K562 (cell line): ENCODE results near the gene MAGI1. TPM values are rescaled to one million over a fixed set of nuclear protein-coding genes. Genes with fewer than 3 reads are reported as not detected.

Experiments used
- ATAC-seq: fragments of 200-7000 bp; cut with Tn5 transposase; 3 replicates; pipeline ENCODE4 v1.9.1; 2020; ENCODE audit warnings: moderate library complexity
- BruUV-seq: library from RNA; stranded (reverse); fragments of 400-500 nt; replicated peaks from 2 replicates; lab custom pipeline; 2021; lab: Mats Ljungman, UMichigan
- CTCF ChIA-PET: fragments of 300-600 bp; formaldehyde crosslinking; extraction: SDS; loops from one replicate; lab custom pipeline; 2021; ENCODE audit warnings: low intra/inter-chr PET ratio; lab: Yijun Ruan, JAX
- POLR2A ChIA-PET: fragments of 300-600, 350-650 bp; sonication (Branson Sonifier 250); formaldehyde crosslinking; extraction: SDS; loops from one replicate; lab custom pipeline; 2021; ENCODE audit warnings: antibody characterized with exemption, inconsistent platforms; lab: Yijun Ruan, JAX
- DNase-seq, 4 experiments: peaks; one replicate each; pipeline versions ENCODE4 v3.0.0 to v3.0.0-alpha.2; 2011 to 2018; ENCODE audit warnings: low spot score in 3 of 4, mixed read lengths in 3 of 4; ENCODE audit errors: extremely low read depth in 1 of 4
- FAIRE-seq: peaks from 2 replicates; lab custom pipeline; 2011; peaks lifted over from hg19 to GRCh38; lab: Jason Lieb, UNC
- H2AFZ ChIP-seq: 2 replicates; pipeline ENCODE4 v1.6.0; 2011; ENCODE audit warnings: low read depth, low read length, control low read depth, inconsistent platforms
- H3K27ac ChIP-seq: fragments of 200-600 bp; 3 replicates; pipeline ENCODE4 v1.8.0; 2011; ENCODE audit warnings: low read depth, mild to moderate bottlenecking, control low read depth, inconsistent platforms, low read length, moderate library complexity, mixed read lengths; ENCODE audit errors: extremely low read depth
- H3K27me3 ChIP-seq, 2 experiments: fragments of 300-600 bp in 1 of 2; 2 replicates in 1 of 2; 3 replicates in 1 of 2; pipeline versions ENCODE4 v1.6.0 to v1.8.0; 2011; ENCODE audit warnings: inconsistent platforms in 2 of 2, low read length in 2 of 2, mild to moderate bottlenecking in 1 of 2, mixed read lengths in 1 of 2, moderate library complexity in 1 of 2; ENCODE audit not compliant: control insufficient read depth in 2 of 2, insufficient read depth in 2 of 2
- H3K36me3 ChIP-seq: fragments of 300-600 bp; 3 replicates; pipeline ENCODE4 v1.8.0; 2011; ENCODE audit warnings: mild to moderate bottlenecking, low read length, inconsistent platforms; ENCODE audit not compliant: control insufficient read depth, insufficient read depth
- H3K4me1 ChIP-seq, 2 experiments: fragments of 200-600 bp in 1 of 2; replicated peaks in 1 of 2; 2 replicates in 1 of 2; 3 replicates in 1 of 2; pipeline versions ENCODE4 v1.5.1 to v1.8.0; 2011; ENCODE audit warnings: inconsistent platforms in 2 of 2, low read length in 2 of 2, mild to moderate bottlenecking in 1 of 2, mixed read lengths in 1 of 2, moderate library complexity in 1 of 2; ENCODE audit not compliant: control insufficient read depth in 2 of 2, insufficient read depth in 2 of 2
- H3K4me2 ChIP-seq: 2 replicates; pipeline ENCODE4 v1.6.1; 2011; ENCODE audit warnings: low read length, control low read depth, inconsistent platforms, mixed read lengths; ENCODE audit not compliant: insufficient read depth
- H3K4me3 ChIP-seq: fragments of 200-600 bp; sonication (generic), shearing (Covaris generic); 2 replicates; pipeline ENCODE4 v1.5.1; 2016; ENCODE audit warnings: control low read depth, inconsistent platforms
- H3K79me2 ChIP-seq: fragments of 200-600 bp; 3 replicates; pipeline ENCODE4 v1.8.0; 2011; ENCODE audit warnings: low read length, inconsistent platforms; ENCODE audit not compliant: control insufficient read depth, insufficient read depth
- H3K9ac ChIP-seq, 2 experiments: 2 replicates each; pipeline versions ENCODE4 v1.6.0 to v1.6.1; 2011; ENCODE audit warnings: low read depth in 2 of 2, low read length in 2 of 2, control low read depth in 1 of 2, inconsistent platforms in 1 of 2, mild to moderate bottlenecking in 1 of 2, mixed read lengths in 1 of 2; ENCODE audit not compliant: insufficient read depth in 1 of 2
- H3K9me1 ChIP-seq: one replicate; pipeline ENCODE4 v1.6.0; 2011; ENCODE audit warnings: inconsistent platforms, mild to moderate bottlenecking, low read length, moderate library complexity; ENCODE audit not compliant: control insufficient read depth, insufficient read depth
- H3K9me3 ChIP-seq: replicated peaks from 2 replicates; pipeline ENCODE4 v1.5.1; 2011; ENCODE audit warnings: low read depth, low read length, inconsistent platforms; ENCODE audit not compliant: control insufficient read depth, insufficient read depth
- H4K20me1 ChIP-seq: replicated peaks from 2 replicates; pipeline ENCODE4 v1.6.1; 2011; ENCODE audit warnings: low read length, inconsistent platforms, mixed read lengths; ENCODE audit not compliant: control insufficient read depth, insufficient read depth
- CREM ChIP-seq: IDR thresholded peaks from 2 replicates; pipeline ENCODE4 v1.6.1; 2014; ENCODE audit warnings: antibody characterized with exemption, low read depth
- FOXM1 ChIP-seq, 2 experiments: fragments of 450-650 bp in 1 of 2; sonication (generic) in 1 of 2; formaldehyde crosslinking in 1 of 2; IDR thresholded peaks; 2 replicates each; pipeline versions ENCODE4 v1.6.1 to v1.9.0; 2017 to 2022; ENCODE audit warnings: low read depth in 2 of 2, mild to moderate bottlenecking in 2 of 2, missing genetic modification reagents in 1 of 2, moderate library complexity in 1 of 2
- PPARD ChIP-seq: fragments of 250-450 bp; sonication (Bioruptor Pico); IDR thresholded peaks from 2 replicates; pipeline ENCODE4 v1.8.0; 2022; ENCODE audit warnings: inconsistent platforms, mild to moderate bottlenecking, moderate library complexity
- SLC30A9 ChIP-seq: fragments of 250-450 bp; sonication (Bioruptor Pico); IDR thresholded peaks from 2 replicates; pipeline ENCODE4 v1.8.0; 2022; ENCODE audit warnings: mild to moderate bottlenecking, moderate library complexity
- ZBTB17 ChIP-seq: fragments of 450-650 bp; formaldehyde crosslinking; IDR thresholded peaks from 2 replicates; pipeline ENCODE4 v1.4.0; 2020; ENCODE audit warnings: mild to moderate bottlenecking
- ZNF785 ChIP-seq: fragments of 250-450 bp; sonication (Bioruptor Pico); IDR thresholded peaks from 2 replicates; pipeline ENCODE4 v1.4.0; 2020; ENCODE audit warnings: mild to moderate bottlenecking
- WGBS: fragments of 100-300 bp; shearing (Covaris generic); methylation state at CpG from one replicate; pipeline ENCODE4 v1.1.6; 2016; ENCODE audit warnings: low coverage, mixed read lengths; ENCODE audit not compliant: insufficient coverage; ENCODE audit errors: missing lambda C conversion rate; 5-methylcytosine and 5-hydroxymethylcytosine counted together
- in situ Hi-C: fragments of 300-500 bp; cut with MboI; formaldehyde crosslinking; loops from 4 replicates; pipeline ENCODE4 v1.15.0; 2018; ENCODE audit warnings: inconsistent platforms, mixed read lengths
- intact Hi-C: fragments of 100-400 bp; cut with micrococcal nuclease; formaldehyde crosslinking; loops from 2 replicates; pipeline ENCODE4 v1.14.2; 2022
- polyA plus RNA-seq, 8 experiments: library from polyadenylated mRNA; depleted of rRNA in 4 of 8; stranded (reverse) in 5 of 8; unstranded in 3 of 8; fragments of >200 nt; fragmentation: Nextera tagmentation in 2 of 8; fragmentation: Illumina TruSeq in 1 of 8; extraction: Ambion mirVana in 2 of 8; extraction: Trizol in 1 of 8; gene quantifications; 2 replicates each; pipeline versions ENCODE4 v1.2.1 to v1.2.3, GENCODE V29; 2011 to 2014; ENCODE audit warnings: inconsistent platforms in 1 of 8, missing spikeins in 1 of 8
- total RNA-seq, 7 experiments: library from RNA; depleted of rRNA in 6 of 7; stranded (reverse); fragments of >200 nt in 6 of 7; fragmentation: Illumina TruSeq in 2 of 7; extraction: Trizol in 2 of 7; gene quantifications; 2 replicates each; pipeline versions ENCODE4 v1.2.1 to v1.2.3, GENCODE V29; 2011 to 2021; ENCODE audit warnings: low replicate concordance in 1 of 7
- TF ChIP-seq, protein P1 (sequence below): fragments of 450-650 bp; IDR thresholded peaks from 2 replicates; pipeline ENCODE4 v1.6.1; 2017; ENCODE audit warnings: antibody characterized with exemption, mild to moderate bottlenecking
- TF ChIP-seq, protein P2 (sequence below): fragments of 250-450 bp; sonication (Bioruptor Pico); IDR thresholded peaks from 2 replicates; pipeline ENCODE4 v1.4.0; 2020; ENCODE audit warnings: mild to moderate bottlenecking, moderate library complexity

MAGI1 gene
- total and polyA plus RNA-seq, 9 of the 15 experiments (the other 6 are each of a cell fraction or from before 2014, with no cell fraction given) = 7.8 to 59.4 (median 43.2) TPM

DNA sequence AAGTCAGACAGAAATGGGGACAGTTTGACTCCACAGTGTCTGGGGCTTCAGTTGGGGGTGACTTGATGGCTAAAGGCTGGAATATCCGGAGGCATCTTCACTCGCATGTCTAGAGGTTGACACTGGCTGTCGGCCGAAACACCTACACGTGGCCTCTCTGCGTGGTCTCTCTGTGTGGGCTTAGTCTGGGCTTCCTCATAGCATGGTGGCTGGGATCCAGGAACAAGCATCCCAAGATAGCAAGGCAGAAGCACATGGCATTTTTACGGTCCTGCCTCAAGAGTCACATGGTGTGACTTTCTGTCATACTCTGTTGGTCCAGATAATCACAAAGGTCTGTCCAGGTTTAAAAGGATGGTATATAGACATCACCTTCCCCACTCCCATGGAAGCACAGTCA lies 34.5 kb downstream of the MAGI1 start:
- H3K4me3 ChIP-seq = no peak overlapping the region
- peaks cover 0 to 4% of the 10 kb centered on the region in 2 experiments; a peak in 1 of 5 replicates for H3K27me3 ChIP-seq
- H3K79me2 ChIP-seq = no peaks in the 10 kb centered on the region
- BruUV-seq = no TSS peak
- TF ChIP-seq, protein P1, sequence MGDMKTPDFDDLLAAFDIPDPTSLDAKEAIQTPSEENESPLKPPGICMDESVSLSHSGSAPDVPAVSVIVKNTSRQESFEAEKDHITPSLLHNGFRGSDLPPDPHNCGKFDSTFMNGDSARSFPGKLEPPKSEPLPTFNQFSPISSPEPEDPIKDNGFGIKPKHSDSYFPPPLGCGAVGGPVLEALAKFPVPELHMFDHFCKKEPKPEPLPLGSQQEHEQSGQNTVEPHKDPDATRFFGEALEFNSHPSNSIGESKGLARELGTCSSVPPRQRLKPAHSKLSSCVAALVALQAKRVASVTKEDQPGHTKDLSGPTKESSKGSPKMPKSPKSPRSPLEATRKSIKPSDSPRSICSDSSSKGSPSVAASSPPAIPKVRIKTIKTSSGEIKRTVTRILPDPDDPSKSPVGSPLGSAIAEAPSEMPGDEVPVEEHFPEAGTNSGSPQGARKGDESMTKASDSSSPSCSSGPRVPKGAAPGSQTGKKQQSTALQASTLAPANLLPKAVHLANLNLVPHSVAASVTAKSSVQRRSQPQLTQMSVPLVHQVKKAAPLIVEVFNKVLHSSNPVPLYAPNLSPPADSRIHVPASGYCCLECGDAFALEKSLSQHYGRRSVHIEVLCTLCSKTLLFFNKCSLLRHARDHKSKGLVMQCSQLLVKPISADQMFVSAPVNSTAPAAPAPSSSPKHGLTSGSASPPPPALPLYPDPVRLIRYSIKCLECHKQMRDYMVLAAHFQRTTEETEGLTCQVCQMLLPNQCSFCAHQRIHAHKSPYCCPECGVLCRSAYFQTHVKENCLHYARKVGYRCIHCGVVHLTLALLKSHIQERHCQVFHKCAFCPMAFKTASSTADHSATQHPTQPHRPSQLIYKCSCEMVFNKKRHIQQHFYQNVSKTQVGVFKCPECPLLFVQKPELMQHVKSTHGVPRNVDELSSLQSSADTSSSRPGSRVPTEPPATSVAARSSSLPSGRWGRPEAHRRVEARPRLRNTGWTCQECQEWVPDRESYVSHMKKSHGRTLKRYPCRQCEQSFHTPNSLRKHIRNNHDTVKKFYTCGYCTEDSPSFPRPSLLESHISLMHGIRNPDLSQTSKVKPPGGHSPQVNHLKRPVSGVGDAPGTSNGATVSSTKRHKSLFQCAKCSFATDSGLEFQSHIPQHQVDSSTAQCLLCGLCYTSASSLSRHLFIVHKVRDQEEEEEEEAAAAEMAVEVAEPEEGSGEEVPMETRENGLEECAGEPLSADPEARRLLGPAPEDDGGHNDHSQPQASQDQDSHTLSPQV = no peak
- TF ChIP-seq ZNF785 (no peak), PPARD (no peak), CREM (no peak), FOXM1 (IDR thresholded peaks at IDR 0.05; ENCODE audit: low read depth) (no peak), FOXM1 (CRISPR knock-in tag; IDR thresholded peaks at IDR 0.05; ENCODE audit: low read depth) (no peak), ZBTB17 (CRISPR knock-in tag) (no peak), SLC30A9 (CRISPR knock-in tag) (no peak)
- TF ChIP-seq, protein P2, sequence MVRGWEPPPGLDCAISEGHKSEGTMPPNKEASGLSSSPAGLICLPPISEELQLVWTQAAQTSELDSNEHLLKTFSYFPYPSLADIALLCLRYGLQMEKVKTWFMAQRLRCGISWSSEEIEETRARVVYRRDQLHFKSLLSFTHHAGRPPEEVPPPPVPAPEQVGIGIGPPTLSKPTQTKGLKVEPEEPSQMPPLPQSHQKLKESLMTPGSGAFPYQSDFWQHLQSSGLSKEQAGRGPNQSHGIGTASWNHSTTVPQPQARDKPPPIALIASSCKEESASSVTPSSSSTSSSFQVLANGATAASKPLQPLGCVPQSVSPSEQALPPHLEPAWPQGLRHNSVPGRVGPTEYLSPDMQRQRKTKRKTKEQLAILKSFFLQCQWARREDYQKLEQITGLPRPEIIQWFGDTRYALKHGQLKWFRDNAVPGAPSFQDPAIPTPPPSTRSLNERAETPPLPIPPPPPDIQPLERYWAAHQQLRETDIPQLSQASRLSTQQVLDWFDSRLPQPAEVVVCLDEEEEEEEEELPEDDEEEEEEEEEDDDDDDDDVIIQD = no peak
- TF ChIP-seq, all 486 proteins: peak for 0
- in situ Hi-C loops (no loop called here), intact Hi-C loops (no loop called here)
- no peaks in the 10 kb centered on the region for H4K20me1 ChIP-seq
- H3K9ac ChIP-seq = no peak overlapping the region
- no peak for ATAC-seq
- CTCF ChIA-PET = no interaction called here
- no peak for DNase-seq
- 2% methylated on average over 7 of the region's 7 CpGs for WGBS
- no peak for FAIRE-seq
- no peak overlapping the region for H3K4me2 ChIP-seq
- no peaks in the 10 kb centered on the region for H3K9me1 ChIP-seq
- H3K4me1 ChIP-seq = no peaks in the 10 kb centered on the region
- no peaks in the 10 kb centered on the region for H3K9me3 ChIP-seq
- H2AFZ ChIP-seq = no peak overlapping the region
- H3K27ac ChIP-seq = no peak overlapping the region
- no peaks in the 10 kb centered on the region for H3K36me3 ChIP-seq
- POLR2A ChIA-PET = no interaction called here
